GM12801 (cell line): ENCODE data around the gene NCCRP1.
"Not testable (repeated sequence)": the region's sequence is repeated elsewhere in the genome, so short reads cannot be mapped to it uniquely, and the experiment has no call there.

Experiments
- CTCF ChIP-seq: IDR thresholded peaks from one replicate; pipeline ENCODE4 v1.5.1; 2011; ENCODE audit warnings: control low read depth; ENCODE audit not compliant: insufficient read length; ENCODE audit errors: extremely low read depth

NCCRP1 gene

GRCh38 chr19:39237200-39238184 lies 40.7 kb downstream of the NCCRP1 start:
- TF ChIP-seq CTCF: no peak

GRCh38 chr19:39238209-39238608 lies 41.4 kb downstream of the NCCRP1 start:
- TF ChIP-seq CTCF: no peak

- no peak for TF ChIP-seq CTCF
Measured at GRCh38 chr19:39238944-39239343, 42.2 kb downstream of the NCCRP1 start.

- TF ChIP-seq CTCF: no peak
Measured at GRCh38 chr19:39240421-39240820, 43.7 kb downstream of the NCCRP1 start.

- TF ChIP-seq CTCF: not testable (repeated sequence)
Measured at GRCh38 chr19:39244410-39245100, 47.8 kb downstream of the NCCRP1 start, which contains the start of gene IFNL3. Gene IFNL3 (minus strand): TSS chr19:39245006. CDS start chr19:39244967, 39 bp downstream.

- no peak for TF ChIP-seq CTCF
Measured at GRCh38 chr19:39246951-39247669, 50.3 kb downstream of the NCCRP1 start.
